ENCODE results near the gene NT5M.
"Not testable (repeated sequence)": the region's sequence is repeated elsewhere in the genome, so short reads cannot be mapped to it uniquely, and the experiment has no call there.

Gene NT5M

DNA sequence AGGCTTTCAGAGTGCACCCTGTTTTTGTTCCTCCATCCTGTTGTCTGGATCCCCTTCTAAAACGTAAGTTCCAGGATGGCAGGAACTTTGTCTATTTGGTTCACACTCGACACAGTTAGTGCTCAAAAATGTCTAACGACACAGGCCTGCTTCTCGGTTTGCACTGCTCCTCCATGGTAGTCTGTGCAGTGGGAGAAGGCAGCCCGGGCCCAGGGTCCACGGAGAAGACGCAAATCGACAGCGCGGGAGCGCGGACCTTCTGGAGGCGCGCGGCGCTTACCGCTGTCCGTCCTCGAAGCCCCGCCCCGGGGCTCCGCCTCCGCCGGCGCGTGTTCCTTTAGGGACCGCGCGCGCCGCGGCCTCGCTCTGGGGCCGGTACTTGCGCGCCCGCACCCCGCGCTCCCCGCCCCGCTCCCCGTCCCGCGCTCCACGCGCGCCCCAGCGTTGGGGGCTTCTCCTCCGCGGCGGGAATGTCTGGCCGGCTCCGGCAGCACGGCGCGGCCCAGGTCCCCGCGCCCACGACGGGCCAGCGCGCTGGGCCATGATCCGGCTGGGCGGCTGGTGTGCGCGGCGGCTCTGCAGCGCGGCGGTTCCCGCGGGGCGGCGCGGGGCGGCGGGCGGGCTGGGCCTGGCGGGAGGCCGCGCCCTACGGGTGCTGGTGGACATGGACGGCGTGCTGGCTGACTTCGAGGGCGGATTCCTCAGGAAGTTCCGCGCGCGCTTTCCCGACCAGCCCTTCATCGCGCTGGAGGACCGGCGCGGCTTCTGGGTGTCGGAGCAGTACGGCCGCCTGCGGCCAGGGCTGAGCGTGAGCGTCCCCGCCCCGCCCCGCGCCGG, at the start of gene NT5M:
Gene NT5M, plus strand, starts transcription at position 364 of the 837 bp plus-strand sequence. Its CDS starts 178 bp downstream, at position 542.
- peak; percentile 95 for DNase-seq (ENCODE audit: low spot score)

DNA sequence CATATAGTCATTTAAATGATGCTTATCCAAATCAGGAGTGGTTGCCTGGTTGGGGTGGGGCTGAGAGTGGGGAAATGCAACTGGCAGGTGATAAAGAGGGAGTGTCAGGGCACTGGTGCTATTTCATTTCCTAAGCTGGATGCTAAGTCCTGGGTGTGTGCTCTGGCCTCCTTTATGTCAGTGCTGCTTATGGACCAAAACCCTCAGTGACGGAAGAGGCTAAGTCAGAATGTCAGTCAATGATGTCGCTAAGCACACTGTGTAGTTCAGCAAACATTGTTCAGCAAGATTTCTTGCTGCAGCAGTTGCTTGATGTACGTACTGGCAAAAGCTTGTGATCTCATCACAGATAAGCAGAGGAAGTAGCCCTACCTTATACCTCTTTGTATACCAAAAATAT, 49.8 kb upstream of the NT5M start:
- DNase-seq (ENCODE audit: low spot score) = no peak

DNA sequence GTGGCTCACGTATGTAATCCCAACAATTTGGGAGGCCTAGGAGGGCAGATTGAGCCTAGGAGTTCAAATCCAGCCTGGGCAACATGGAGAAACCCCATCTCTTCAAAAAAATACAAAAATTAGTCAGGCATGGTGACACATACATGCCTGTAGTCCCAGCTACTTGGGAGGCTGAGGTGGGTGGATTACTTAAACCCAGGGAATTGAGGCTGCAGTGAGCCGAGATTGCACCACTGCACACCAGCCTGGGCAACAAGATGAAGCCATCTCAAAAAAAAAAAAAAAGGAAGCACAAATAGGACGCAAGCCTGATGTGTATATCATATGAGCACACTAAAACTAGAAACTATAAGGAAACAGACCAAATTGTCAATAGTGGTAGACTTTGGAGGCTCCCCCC, 49.1 kb upstream of the NT5M start:
- no peak for DNase-seq (ENCODE audit: low spot score)

DNA sequence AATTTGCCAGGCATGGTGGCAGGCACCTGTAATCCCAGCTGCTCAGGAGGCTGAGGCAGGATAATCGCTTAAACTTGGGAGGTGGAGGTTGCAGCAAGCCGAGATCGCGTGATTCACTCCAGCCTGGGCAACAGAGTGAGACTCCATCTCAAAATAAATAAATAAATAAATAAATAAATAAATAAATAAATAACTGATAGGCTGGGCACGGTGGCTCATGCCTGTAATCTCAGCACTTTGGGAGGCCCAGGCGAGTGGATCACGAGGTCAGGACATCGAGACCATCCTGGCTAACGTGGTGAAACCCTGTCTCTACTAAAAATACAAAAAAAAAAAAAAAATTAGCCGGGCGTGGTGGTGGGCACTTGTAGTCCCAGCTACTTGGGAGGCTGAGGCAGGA, 47.5 kb upstream of the NT5M start:
- DNase-seq (ENCODE audit: low spot score) = not testable (repeated sequence)

DNA sequence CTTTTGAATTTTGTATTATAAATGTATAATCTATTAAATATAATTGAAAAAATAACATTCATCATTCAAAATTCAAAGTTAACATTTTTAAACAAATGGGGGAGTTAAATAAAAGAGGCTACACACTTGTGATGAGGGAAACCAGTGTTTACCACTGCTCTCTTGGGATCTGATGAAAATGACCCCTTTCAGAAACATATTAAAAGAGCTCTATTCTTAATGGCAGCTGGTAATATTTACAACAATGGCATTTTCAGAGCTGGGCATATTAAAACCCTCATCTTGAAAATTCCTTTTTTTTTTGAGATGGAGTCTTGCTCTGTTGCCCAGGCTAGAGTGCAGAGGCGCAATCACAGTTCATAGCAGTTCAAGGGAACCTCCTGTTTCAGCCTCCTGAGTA, 46.9 kb upstream of the NT5M start:
- DNase-seq (ENCODE audit: low spot score) = no peak

DNA sequence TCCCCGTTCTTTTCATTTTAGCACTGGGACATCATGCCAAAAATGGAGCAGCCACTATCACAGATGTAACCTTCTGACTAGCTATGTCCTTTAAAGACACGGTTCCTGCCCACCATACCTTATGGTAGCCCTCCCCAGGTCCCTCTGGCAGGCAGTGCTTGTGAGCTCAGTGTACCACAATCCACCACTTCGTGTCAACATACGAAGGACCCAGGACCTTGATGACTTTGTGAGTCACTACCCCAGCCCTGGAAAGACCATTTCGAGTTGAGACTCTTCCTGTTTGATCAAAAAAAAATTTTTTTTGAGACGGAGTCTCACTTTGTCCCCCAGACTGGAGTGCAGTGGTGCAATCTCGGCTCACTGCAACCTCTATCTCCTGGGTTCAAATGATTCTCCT, 45.2 kb upstream of the NT5M start:
- no peak for DNase-seq (ENCODE audit: low spot score)

DNA sequence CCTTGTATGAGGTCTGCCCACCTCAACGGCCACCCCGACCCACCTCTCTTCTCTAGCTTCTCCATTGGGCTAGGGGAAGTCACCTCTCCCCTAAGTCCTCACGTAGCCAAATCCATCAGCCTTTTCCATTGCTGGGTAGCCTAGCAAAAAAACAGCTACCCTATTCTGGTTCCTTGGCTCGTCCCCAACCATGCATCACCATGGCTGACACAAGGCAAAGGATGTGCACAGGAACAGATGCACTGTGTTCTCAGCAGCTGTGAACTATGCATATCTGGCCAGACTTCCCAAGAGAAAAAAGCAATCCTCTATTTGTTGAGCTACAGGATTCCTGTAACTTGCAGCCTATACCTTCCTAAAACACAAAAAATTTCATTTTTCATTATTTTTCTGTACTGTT, 44.2 kb upstream of the NT5M start:
- no peak for DNase-seq (ENCODE audit: low spot score)

DNA sequence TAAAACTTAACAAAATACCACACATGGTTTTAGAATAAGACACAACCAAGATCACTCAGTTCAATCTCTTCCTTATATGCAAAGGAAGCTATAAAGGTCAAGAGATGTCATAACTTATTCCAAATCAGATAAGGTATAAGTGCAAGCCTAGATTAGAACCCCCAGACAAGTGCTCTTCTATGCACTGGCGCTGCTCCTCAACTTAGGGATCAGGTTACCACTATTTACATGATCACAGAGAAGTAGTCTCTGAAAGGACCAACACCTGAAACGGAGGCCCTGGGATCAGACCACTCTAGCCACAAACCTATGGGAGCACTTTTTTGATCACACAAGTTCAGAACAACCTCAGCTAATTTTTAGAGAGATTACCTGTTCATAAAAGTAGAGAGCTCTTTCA, 38.7 kb upstream of the NT5M start:
- no peak for DNase-seq (ENCODE audit: low spot score)

DNA sequence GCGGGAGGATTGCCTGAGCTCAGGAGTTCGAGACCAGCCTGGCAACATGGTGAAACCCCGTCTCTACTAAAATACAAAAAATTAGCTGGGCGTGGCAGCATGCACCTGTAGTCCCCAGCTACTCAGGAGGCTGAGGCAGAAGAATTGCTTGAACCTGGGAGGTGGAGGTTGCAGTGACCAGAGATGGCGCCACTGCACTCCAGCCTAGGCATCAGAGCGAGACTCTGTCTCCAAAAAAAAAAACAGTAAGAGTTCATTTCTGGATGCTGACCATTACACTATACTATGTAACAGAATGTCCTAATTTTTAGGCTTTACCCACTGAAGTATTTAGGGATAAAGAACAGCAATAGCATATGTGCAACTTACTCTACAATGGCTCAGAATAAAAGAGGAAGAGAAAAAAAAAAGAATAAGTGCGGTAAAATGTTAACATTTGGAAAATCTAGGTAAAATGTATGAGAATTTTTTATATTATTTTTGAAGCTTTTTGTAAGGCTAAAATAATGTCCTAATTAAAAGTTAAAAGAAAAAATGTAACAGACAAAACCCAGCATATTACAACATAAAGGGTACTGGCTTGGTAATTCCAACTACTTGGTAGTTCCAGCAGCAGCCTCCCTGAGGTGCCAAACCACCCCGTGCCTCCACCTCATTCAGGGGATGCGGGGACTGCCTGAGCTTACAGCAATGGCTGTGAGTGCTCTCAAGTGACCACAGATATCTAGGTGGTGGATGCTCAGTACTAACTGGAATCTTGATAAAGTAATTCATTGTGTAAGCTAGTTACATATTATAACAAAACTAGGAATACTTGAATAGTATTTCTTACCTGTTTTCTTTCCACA, 33.0 kb upstream of the NT5M start:
- DNase-seq (ENCODE audit: low spot score) = no peak

DNA sequence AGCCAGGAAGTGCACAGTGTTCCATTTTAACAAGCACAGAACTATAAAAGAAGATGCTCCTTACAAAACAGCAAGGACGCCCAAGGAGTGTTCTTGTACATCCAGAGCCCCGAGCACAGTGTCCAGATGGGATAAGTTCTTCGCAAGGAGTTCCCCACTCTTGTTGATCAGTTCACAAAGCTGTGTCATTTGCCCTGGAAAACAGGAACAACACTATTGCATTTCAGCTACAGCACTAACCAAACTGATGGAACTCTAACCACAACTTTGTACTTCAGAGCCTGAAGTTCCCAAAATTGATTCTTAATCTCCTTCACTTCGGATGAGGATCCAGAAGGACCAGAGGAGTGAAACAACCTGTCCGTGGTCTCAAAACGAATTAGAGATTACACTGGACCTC, 27.2 kb upstream of the NT5M start:
- DNase-seq (ENCODE audit: low spot score) = no peak

DNA sequence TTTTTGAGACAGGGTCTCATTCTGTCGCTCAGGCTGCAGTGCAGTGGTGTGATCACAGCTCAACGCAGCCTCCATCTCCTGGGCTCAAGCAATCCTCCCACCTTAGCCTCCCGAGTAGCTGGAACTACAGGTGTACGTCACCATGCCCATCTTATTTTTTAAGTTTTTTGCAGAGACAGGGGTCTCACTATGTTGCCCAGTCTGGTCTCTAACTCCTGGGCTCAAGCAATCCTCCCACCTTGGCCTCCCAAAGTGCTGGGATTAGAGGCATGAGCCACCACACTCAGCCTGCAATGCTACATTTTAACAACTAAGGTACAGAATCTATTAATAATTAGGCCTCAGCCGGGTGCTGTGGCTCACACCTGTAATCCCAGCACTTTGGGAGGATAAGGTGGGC, 25.7 kb upstream of the NT5M start:
- not testable (repeated sequence) for DNase-seq (ENCODE audit: low spot score)

DNA sequence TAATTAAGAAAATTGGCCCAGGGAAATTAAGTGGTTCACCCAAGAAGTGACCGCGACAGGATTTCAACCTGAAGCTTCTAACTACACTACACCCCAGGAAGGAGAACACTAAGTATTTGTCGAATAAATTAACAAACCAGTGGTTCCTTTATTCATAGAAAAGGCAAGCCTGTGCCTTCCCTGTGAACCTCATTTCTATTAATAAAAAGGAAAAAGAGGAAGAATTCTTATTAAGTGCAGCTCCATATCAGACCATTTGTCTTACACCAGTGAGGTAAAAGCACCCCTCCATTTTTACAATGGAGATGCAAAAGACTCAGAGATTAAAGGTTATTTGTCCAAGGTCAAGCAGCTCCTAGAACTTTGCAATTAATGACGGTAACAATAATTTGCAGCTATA, 23.9 kb upstream of the NT5M start:
- no peak for DNase-seq (ENCODE audit: low spot score)

DNA sequence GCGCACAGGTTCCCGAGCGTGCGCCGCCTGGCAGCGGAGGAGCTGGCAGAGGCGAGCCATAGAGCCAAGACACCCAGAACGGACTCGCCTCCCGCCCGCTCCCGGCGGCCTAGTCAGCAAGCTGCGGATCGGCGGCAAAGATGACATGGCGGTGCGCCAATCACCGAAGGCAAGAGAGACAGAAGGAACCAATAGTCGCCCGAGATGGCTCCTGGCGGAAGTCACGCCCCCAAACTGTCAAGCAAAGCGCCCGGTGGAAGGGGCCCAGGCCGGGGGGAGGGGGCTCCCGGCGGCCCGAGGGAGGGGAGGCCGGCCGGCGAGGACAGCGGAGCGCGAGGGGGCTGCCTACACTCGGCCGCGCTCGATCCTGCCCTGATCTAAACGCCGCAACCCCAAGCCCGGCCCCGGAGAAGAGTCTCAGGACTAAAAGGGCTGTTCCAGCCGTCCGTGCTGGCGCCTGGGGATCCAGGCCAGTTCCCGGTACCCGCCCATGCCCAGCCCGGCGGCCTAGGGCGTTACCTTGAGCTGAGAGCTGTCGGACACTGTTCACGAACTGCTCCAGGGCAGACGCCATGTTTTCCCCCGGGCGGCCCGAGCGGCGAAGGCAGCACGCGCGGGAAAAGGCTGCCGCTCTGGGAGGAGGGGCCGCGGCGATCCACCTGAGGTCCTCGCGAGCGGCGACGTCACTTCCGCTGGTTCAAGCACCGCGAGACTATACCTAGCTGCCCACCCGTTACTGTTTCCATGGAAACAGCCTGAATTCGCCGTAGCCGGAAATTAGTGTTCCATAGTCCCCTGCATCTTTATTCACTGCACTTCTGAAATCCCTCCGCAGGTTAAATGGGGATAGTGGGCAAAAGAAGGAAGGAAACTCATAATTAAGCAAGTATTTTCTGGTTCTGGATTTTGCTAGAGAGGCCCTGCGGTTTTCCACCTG, 22.3 kb upstream of the NT5M start, which contains the start of gene COPS3:
Gene COPS3, minus strand, starts transcription at position 634 of the 937 bp plus-strand sequence. Its CDS starts 60 bp downstream, at position 574.
- DNase-seq (ENCODE audit: low spot score) = peak; percentile 99

DNA sequence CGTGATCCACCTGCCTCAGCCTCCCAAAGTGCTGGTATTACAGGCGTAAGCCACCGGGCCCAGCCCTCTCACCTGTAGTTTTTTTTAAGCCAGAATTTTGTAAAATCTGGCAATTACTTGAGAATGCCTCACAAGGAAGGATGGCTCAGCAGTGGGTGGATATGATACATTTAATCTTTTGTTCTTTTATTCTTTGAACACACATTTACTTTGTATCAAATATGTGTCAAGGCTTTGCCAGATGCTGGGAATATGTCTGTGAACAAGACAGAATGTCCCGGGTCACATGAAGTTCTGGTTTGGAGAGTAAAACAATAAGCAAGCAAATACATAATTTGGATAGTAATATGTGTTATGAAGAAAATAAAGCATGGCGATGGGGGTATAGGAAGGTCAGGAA, 17.2 kb upstream of the NT5M start:
- no peak for DNase-seq (ENCODE audit: low spot score)

DNA sequence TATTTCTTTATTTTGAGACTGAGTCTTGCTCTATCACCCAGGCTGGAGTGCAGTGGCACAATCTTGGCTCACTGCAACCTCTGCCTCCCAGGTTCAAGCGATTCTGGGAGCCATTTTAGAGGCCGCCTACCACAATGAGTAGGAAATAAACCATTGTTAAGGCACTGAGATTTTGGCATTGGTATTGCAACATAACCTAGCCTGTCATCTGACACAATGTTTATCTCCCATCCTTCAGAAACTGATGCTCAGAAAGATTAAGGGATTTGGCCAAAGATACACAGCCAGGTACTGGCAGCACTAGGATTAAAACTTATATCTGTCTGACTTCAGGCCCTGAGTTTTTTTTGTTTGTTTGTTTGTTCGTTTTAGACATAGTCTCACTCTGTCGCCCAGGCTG, 14.1 kb upstream of the NT5M start:
- DNase-seq (ENCODE audit: low spot score) = no peak

DNA sequence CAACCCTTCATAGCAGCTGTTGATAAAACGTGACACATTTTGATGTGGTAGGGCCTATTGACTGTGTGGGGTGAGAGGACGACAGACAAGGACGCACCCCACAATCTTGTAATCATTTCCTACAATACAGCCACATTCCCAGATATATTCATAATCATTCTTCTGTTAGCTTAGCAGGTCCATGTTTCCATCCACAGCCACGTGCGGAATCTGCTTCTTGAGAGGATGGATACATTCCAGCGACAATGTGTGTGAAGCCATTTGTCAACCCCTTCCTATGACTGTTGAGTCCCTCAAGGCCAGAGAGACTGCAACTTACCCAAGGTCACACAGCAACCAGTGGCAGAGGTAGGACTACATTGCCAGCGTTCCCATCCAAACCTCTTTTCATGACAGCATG, 13.5 kb upstream of the NT5M start:
- DNase-seq (ENCODE audit: low spot score) = no peak

DNA sequence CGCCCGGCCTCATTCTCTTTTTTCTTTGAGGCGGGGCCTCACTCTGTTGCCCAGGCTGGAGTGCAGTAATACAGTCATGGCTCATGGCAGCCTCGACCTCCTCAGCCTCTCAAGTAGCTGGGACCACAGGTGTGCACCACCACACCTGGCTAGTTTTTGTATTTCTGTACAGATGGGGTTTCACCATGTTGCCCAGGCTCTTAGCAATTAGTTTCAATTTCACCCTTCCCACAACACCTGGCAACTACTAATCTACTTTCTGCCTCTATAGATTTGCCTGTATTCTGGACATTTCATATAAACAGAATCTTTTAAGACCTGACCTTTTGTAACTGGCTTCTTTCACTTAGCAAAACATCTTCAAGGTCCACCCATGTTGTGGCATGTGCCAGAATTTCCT, 8.0 kb upstream of the NT5M start:
- no peak for DNase-seq (ENCODE audit: low spot score)

DNA sequence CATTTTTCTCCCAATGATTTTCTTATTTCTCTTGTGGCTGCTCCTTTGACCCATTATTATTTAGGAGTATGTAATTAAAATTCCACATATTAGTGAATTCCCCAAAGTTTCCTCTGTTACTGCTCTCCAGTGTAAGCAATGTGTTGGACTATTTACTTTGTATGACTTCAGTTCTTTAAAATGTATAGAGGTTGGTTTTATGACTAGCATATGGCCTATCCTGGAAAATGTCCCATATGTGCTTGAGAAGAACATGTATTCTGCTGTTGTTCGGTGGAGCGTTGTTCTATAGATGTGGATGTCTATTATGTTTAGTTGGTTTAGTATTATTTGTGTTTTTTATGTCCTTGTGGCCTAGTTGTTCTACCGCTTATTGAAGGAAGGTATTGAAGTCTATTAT, 6.0 kb upstream of the NT5M start:
- no peak for DNase-seq (ENCODE audit: low spot score)

DNA sequence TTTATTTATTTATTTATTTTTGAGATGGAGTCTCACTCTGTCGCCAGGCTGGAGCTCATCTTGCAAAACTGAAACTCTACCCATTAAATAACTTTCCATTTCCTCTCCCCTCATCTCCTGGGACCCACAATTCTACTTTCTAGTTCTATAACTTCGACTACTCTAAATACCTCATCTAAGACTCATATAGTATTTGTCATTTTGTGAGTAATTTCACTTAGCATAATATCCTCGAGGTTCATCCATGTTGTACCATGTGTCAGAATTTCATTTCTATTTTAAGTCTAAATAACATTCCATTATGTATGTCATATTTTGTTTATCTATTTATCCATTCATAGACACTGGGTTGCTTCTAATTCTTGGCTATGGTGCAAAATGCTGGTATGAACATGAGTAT, 5.1 kb upstream of the NT5M start:
- DNase-seq (ENCODE audit: low spot score) = no peak

DNA sequence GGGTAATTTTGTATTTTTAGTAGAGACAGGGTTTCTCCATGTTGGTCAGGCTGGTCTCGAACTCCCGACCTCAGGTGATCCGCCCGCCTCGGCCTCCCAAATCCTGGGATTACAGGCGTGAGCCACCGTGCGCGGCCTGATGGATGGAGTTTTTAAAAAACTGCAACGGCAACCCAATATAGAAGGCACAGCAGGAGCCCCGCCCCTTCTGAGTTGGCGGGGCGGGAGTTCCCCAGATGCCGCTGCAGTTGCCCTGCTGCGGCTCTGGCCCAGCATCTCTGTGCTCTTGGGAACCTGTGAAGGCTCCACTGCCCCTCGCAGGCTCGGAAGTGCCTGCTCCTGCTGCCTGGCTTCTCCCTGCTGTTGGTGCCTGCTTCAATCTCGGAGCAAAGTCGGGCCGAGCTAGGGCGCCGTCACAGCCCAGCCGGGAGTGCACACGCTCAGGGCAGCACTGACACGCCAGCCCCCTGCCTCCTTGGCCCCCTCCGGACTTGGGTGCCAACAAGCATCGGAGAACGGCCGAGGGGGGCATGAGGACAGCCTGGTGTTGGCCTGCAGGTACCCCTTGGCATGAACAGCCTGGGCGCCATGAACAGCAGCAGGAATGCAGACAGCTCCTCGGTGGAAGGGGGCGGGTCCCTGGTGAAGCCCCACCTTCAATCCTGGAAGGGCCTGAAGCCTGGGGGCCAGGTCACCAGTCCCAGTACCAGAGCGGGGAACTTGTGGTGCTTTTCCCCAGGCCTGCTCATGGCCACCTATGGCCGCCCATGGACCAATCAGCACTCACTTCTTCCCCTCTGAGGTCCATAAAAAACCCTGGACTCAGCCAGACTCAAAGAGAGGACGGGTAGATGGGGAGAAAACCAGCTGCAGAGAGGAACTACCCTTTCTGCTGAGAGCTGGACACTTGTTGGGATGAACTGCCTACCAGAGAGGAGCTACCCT, 2.3 kb upstream of the NT5M start:
- DNase-seq (ENCODE audit: low spot score) = peak; percentile 71

DNA sequence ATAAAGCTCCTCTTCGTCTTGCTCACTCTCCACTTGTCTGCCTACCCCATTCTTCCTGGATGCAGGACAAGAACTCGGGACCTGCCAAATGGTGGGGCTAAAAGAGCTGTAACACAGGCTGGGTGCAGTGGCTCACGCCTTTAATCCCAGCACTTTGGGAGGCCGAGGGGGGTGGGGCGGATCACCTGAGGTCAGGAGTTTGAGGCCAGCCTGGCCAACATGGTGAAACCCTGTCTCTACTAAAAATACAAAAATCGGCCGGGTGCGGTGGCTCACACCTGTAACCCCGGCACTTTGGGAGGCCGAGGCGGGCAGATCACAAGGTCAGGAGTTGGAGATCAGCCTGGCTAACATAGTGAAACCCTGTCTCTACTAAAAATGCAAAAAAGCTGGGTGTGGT, 1.5 kb upstream of the NT5M start:
- DNase-seq (ENCODE audit: low spot score) = not testable (repeated sequence)
